Psoas muscle (tissue), 8 donors: ENCODE measurements around the gene POLR2I. TPM values are rescaled to one million over a fixed set of nuclear protein-coding genes. Genes with fewer than 3 reads are reported as not detected.

Experiments used
- ATAC-seq, 4 donors: fragments of 200-7000 bp; cut with Tn5 transposase; one replicate each; pipeline ENCODE4 v1.9.1; 2020; ENCODE audit warnings: moderate library complexity in 3 of 4, mild to moderate bottlenecking in 2 of 4
- DNase-seq, 2 donors: peaks; one replicate each; pipeline ENCODE4 v3.0.0-alpha.2; 2020
- H3K27ac ChIP-seq: fragments of 200-600 bp; one replicate; pipeline ENCODE4 v1.8.0; 2022
- H3K27me3 ChIP-seq, 3 donors: fragments of 200-600 bp in 1 of 3; one replicate each; pipeline versions ENCODE4 v1.6.1 to v1.8.0; 2013 to 2022; ENCODE audit warnings: low read length in 2 of 3, mild to moderate bottlenecking in 2 of 3, moderate library complexity in 1 of 3; ENCODE audit not compliant: insufficient read depth in 3 of 3
- H3K36me3 ChIP-seq, 2 donors: fragments of 200-600 bp in 1 of 2; one replicate each; pipeline versions ENCODE4 v1.6.1 to v1.8.0; 2013 to 2022; ENCODE audit warnings: low read depth in 1 of 2, mild to moderate bottlenecking in 1 of 2, moderate library complexity in 1 of 2; ENCODE audit not compliant: insufficient read depth in 1 of 2
- H3K4me1 ChIP-seq: fragments of 200-600 bp; one replicate; pipeline ENCODE4 v1.8.0; 2022
- H3K4me3 ChIP-seq: fragments of 200-600 bp; one replicate; pipeline ENCODE4 v1.8.0; 2022; ENCODE audit warnings: mild to moderate bottlenecking
- H3K9me3 ChIP-seq: fragments of 200-600 bp; one replicate; pipeline ENCODE4 v1.8.0; 2022
- CTCF ChIP-seq: fragments of 200-600 bp; IDR thresholded peaks from one replicate; pipeline ENCODE4 v1.8.0; 2022; ENCODE audit warnings: antibody characterized with exemption
- WGBS, 3 donors: extraction: QIAGEN DNeasy Blood & Tissue Kit; methylation state at CpG; one replicate each; pipeline versions ENCODE4 v1.1.6 to v1.1.7; 2013; 5-methylcytosine and 5-hydroxymethylcytosine counted together
- intact Hi-C, 2 donors: fragments of 100-400 bp; cut with DNase I; formaldehyde crosslinking; loops; one replicate each; pipeline versions ENCODE4 v1.11.0 to v1.14.2; 2022
- polyA plus RNA-seq, 3 donors: library from polyadenylated mRNA; stranded (reverse); fragments of 200-250 nt; gene quantifications; one replicate each; pipeline ENCODE4 v1.2.3, GENCODE V29; 2013
- total RNA-seq, 4 donors: library from RNA; stranded (reverse); fragmentation: NEBNext Ultra II Directional in 2 of 4; extraction: Animal tissue kit (Norgen Biotek cat#: 25700) in 2 of 4; gene quantifications; one replicate each; pipeline versions ENCODE4 v1.2.1 to v1.2.4, GENCODE V29; 2021 to 2023
- donor health status: healthy with polysubstance abuse.
- donor health status: DM: no; HTN: no; CAD: no; lungs with moderate emphysema.
- donor health status: Bipolar disorder and iron deficiency.
- donor health status: healthy.
- donor health status: DM: yes; HTN: yes; CAD: no.
- donor health status: DM: no; HTN: no; CAD: no.
- donor health status: DM: no; HTN: no; CAD: no.
- donor health status: DM: yes; HTN: yes; CAD: no.

POLR2I gene
- total and polyA plus RNA-seq, 7 donors: 89.7 to 130 (median 116) TPM

DNA sequence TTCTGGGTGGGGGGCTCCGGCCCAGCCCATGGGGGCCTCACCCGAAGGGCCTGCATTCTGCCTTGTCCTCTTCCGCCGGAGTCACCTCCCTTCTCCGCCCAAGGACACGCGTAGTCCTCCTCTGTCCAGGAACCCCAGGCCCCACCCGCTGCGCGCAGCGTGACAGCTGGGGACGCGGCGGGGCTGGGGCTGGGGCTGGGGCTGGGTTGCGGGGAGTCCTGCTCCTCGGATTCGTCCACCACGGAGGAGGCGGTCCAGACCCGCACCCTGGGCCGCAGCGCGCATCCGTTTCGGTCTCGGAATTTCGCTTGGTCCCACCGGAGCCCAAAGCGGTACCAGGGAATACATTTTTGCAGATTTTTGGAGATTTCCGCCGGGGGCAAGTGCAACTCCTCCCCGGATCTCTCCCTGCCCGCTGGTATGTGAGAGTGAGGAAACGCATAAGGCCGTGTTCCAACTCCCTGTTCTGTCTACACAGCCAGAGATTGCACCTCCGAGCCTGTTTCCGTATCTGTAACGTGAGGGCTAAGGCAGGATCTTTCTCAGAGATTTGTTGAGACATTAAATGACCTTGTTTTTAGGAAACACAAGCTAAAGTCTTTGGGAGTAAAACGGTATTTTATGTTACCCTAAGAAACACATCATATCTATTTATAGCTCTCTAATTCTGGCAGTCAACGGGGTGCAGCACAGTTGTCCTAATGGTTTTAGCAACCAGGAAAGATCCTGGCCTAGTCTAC lies 37.8 kb upstream of the POLR2I start, which contains the start of gene COX7A1:
TSS of gene COX7A1 (minus strand) at position 96 of the 740 bp plus-strand sequence. CDS start at position 56, 40 bp downstream.
- WGBS, 3 donors: 3 to 4% (median 4%) methylated on average over 30 to 40 of the region's 40 CpGs
- peak within 1 kb of the TSS; percentile 99 for H3K27ac ChIP-seq
- no peaks in the 10 kb centered on the region for H3K27me3 ChIP-seq
- H3K4me3 ChIP-seq: peak within 1 kb of the TSS; percentile 89
- DNase-seq (peak; percentile 86 to 90), ATAC-seq (peak; percentile 89 to 92 (median 90))
- H3K9me3 ChIP-seq: no peaks in the 10 kb centered on the region
- peaks cover 24% of the 10 kb centered on the region for H3K4me1 ChIP-seq
- intact Hi-C loops: no loop called here
- no peak for TF ChIP-seq CTCF
- H3K36me3 ChIP-seq: peaks cover 3 to 33% of the 10 kb centered on the region in 2 donors

DNA sequence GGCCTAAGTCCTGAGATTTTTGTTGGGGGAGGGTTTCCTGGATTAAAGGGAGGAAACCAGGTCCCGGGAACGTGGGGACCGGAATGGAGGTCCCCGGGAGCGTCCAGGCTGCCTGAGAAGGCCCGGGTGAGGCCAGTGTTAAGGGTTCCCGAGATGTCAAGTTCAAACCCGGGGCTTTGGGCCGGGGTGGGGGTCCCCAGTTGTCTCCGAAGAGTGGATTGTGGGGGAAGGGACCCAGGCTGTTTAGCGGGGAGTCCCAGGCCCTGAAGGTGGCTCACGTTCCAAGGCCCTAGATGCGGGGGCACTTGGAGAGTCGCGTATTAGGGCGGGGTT lies 37.3 kb upstream of the POLR2I start:
- Histone ChIP-seq H3K27me3 (no peaks in the 10 kb centered on the region), H3K27ac (peak overlapping the region; percentile 99), H3K9me3 (no peaks in the 10 kb centered on the region), H3K4me3 (peak overlapping the region; percentile 89), H3K4me1 (peaks cover 24% of the 10 kb centered on the region), H3K36me3 (peaks cover 3 to 38% of the 10 kb centered on the region in 2 donors)
- intact Hi-C loops: no loop called here
- peak in 1 of 4 donors; percentile 12 for ATAC-seq
- DNase-seq: no peak
- TF ChIP-seq CTCF: no peak
- WGBS, 3 donors: 2 to 8% (median 8%) methylated on average over 13 to 16 of the region's 16 CpGs

GRCh38 chr19:36151144-36152018 lies 36.7 kb upstream of the POLR2I start:
- intact Hi-C loops: no loop called here
- Histone ChIP-seq H3K27me3 (no peaks in the 10 kb centered on the region), H3K4me1 (peaks cover 24% of the 10 kb centered on the region), H3K9me3 (no peaks in the 10 kb centered on the region), H3K4me3 (peak overlapping the region; percentile 89), H3K36me3 (peaks cover 6 to 44% of the 10 kb centered on the region in 2 donors), H3K27ac (peak overlapping the region; percentile 99)
- ATAC-seq (peak; percentile 63 to 72 (median 70)), DNase-seq (peak; percentile 65 to 85)
- TF ChIP-seq CTCF: no peak
- WGBS, 3 donors: 9 to 15% (median 10%) methylated on average over 40 to 47 of the region's 47 CpGs

GRCh38 chr19:36150586-36150985 lies 35.9 kb upstream of the POLR2I start:
- no peak for TF ChIP-seq CTCF

More at GRCh38 chr19:36150586-36150985, 35.9 kb upstream of the POLR2I start:
- ATAC-seq (no peak), DNase-seq (peak in 1 of 2 donors; percentile 51)
- Histone ChIP-seq H3K27ac (peak overlapping the region; percentile 99), H3K9me3 (no peaks in the 10 kb centered on the region), H3K36me3 (peaks cover 7 to 52% of the 10 kb centered on the region in 2 donors), H3K4me3 (peak overlapping the region; percentile 89), H3K4me1 (peaks cover 24% of the 10 kb centered on the region), H3K27me3 (no peaks in the 10 kb centered on the region)
- intact Hi-C loops: no loop called here
- 32 to 48% (median 37%) methylated on average over 5 of the region's 5 CpGs for WGBS, 3 donors
